Adipocyte (in vitro differentiated cells): ENCODE results near the gene S100A1.

Source experiments
- DNase-seq: peaks from one replicate; pipeline ENCODE4 v3.0.0-alpha.2; 2015; ENCODE audit warnings: low read depth
- H3K27me3 ChIP-seq: replicated peaks from 2 replicates; pipeline ENCODE4 v1.7.0; 2013; ENCODE audit warnings: mild to moderate bottlenecking, low read length, moderate library complexity; ENCODE audit not compliant: control insufficient read depth, insufficient read depth
- H3K36me3 ChIP-seq: 2 replicates; pipeline ENCODE4 v1.7.0; 2013; ENCODE audit warnings: low read length, mild to moderate bottlenecking, moderate library complexity; ENCODE audit not compliant: control insufficient read depth, insufficient read depth, severe bottlenecking
- H3K4me1 ChIP-seq: 2 replicates; pipeline ENCODE4 v1.7.0; 2013; ENCODE audit warnings: mild to moderate bottlenecking, low read length, moderate library complexity; ENCODE audit not compliant: control insufficient read depth, insufficient read depth
- H3K4me3 ChIP-seq: 2 replicates; pipeline ENCODE4 v1.7.0; 2013; ENCODE audit warnings: mild to moderate bottlenecking, low read length, moderate library complexity
- H3K9ac ChIP-seq: 2 replicates; pipeline ENCODE4 v1.7.0; 2013; ENCODE audit warnings: mild to moderate bottlenecking, low read length, moderate library complexity
- H3K9me3 ChIP-seq: 2 replicates; pipeline ENCODE4 v1.7.0; 2013; ENCODE audit warnings: mild to moderate bottlenecking, low read length, moderate library complexity; ENCODE audit not compliant: control insufficient read depth

Gene S100A1

GRCh38 chr1:153643816-153644215 lies 15.6 kb downstream of the S100A1 start:
- no peaks in the 10 kb centered on the region for H3K9me3 ChIP-seq
- DNase-seq, result no peak
- H3K4me1 ChIP-seq, result peaks cover 32% of the 10 kb centered on the region
- no peaks in the 10 kb centered on the region for H3K27me3 ChIP-seq
- H3K9ac ChIP-seq, result no peak overlapping the region
- H3K36me3 ChIP-seq, result peaks cover 77% of the 10 kb centered on the region
- no peak overlapping the region for H3K4me3 ChIP-seq

- Histone ChIP-seq H3K4me3 (no peak overlapping the region), H3K9ac (no peak overlapping the region), H3K27me3 (no peaks in the 10 kb centered on the region), H3K4me1 (peaks cover 36% of the 10 kb centered on the region), H3K36me3 (peaks cover 47% of the 10 kb centered on the region), H3K9me3 (no peaks in the 10 kb centered on the region)
- DNase-seq, result peak; percentile 52
Observed at GRCh38 chr1:153646672-153647345, 18.6 kb downstream of the S100A1 start.

GRCh38 chr1:153647346-153647714 lies 19.1 kb downstream of the S100A1 start:
- H3K4me3 ChIP-seq, result no peak overlapping the region
- H3K36me3 ChIP-seq, result peaks cover 42% of the 10 kb centered on the region
- no peak overlapping the region for H3K9ac ChIP-seq
- no peaks in the 10 kb centered on the region for H3K27me3 ChIP-seq
- H3K9me3 ChIP-seq, result no peaks in the 10 kb centered on the region
- H3K4me1 ChIP-seq, result peaks cover 36% of the 10 kb centered on the region
- no peak for DNase-seq

- H3K9ac ChIP-seq, result no peak overlapping the region
- H3K9me3 ChIP-seq, result no peaks in the 10 kb centered on the region
- no peak overlapping the region for H3K4me3 ChIP-seq
- peaks cover 43% of the 10 kb centered on the region for H3K4me1 ChIP-seq
- peaks cover 34% of the 10 kb centered on the region for H3K36me3 ChIP-seq
- DNase-seq, result peak; percentile 65
- no peaks in the 10 kb centered on the region for H3K27me3 ChIP-seq
Observed at GRCh38 chr1:153648000-153648643, 19.9 kb downstream of the S100A1 start.

- Histone ChIP-seq H3K4me3 (no peak overlapping the region), H3K9ac (no peak overlapping the region), H3K4me1 (peaks cover 38% of the 10 kb centered on the region), H3K36me3 (peaks cover 22% of the 10 kb centered on the region), H3K9me3 (no peaks in the 10 kb centered on the region), H3K27me3 (no peaks in the 10 kb centered on the region)
- DNase-seq, result no peak
Observed at GRCh38 chr1:153649137-153649862, 21.1 kb downstream of the S100A1 start.

- Histone ChIP-seq H3K27me3 (no peaks in the 10 kb centered on the region), H3K9me3 (no peaks in the 10 kb centered on the region), H3K4me3 (no peak overlapping the region), H3K4me1 (peaks cover 35% of the 10 kb centered on the region), H3K9ac (no peak overlapping the region), H3K36me3 (peaks cover 17% of the 10 kb centered on the region)
- no peak for DNase-seq
Observed at GRCh38 chr1:153649863-153650235, 21.6 kb downstream of the S100A1 start.

- Histone ChIP-seq H3K4me1 (peaks cover 26% of the 10 kb centered on the region), H3K4me3 (no peak overlapping the region), H3K9me3 (no peaks in the 10 kb centered on the region), H3K9ac (no peak overlapping the region), H3K27me3 (no peaks in the 10 kb centered on the region), H3K36me3 (no peaks in the 10 kb centered on the region)
- DNase-seq, result no peak
Observed at GRCh38 chr1:153651771-153652170, 23.5 kb downstream of the S100A1 start.

GRCh38 chr1:153652805-153653500 lies 24.7 kb downstream of the S100A1 start:
- H3K4me1 ChIP-seq, result peaks cover 17% of the 10 kb centered on the region
- no peaks in the 10 kb centered on the region for H3K9me3 ChIP-seq
- H3K4me3 ChIP-seq, result no peak overlapping the region
- H3K9ac ChIP-seq, result peak overlapping the region; percentile 14
- peak; percentile 48 for DNase-seq
- no peaks in the 10 kb centered on the region for H3K36me3 ChIP-seq
- no peaks in the 10 kb centered on the region for H3K27me3 ChIP-seq

GRCh38 chr1:153655333-153655732 lies 27.1 kb downstream of the S100A1 start:
- Histone ChIP-seq H3K27me3 (no peaks in the 10 kb centered on the region), H3K36me3 (no peaks in the 10 kb centered on the region), H3K4me3 (no peak overlapping the region), H3K9ac (no peak overlapping the region), H3K4me1 (peaks cover 25% of the 10 kb centered on the region), H3K9me3 (no peaks in the 10 kb centered on the region)
- DNase-seq, result no peak

- Histone ChIP-seq H3K36me3 (peaks cover 30% of the 10 kb centered on the region), H3K4me3 (peak within 1 kb of the TSS; percentile 99), H3K27me3 (no peaks in the 10 kb centered on the region), H3K9ac (peak within 1 kb of the TSS; percentile 95), H3K4me1 (peaks cover 36% of the 10 kb centered on the region), H3K9me3 (no peaks in the 10 kb centered on the region)
- peak; percentile 95 for DNase-seq
Observed at GRCh38 chr1:153658400-153659174, 30.4 kb downstream of the S100A1 start, which contains the start of gene SNAPIN. Gene SNAPIN, plus strand, starts transcription at chr1:153658703. Its CDS starts 41 bp downstream, at chr1:153658744.
